BE2C (cell line): ENCODE data around the gene ADPRH.
"Not testable (repeated sequence)": the region's sequence is repeated elsewhere in the genome, so short reads cannot be mapped to it uniquely, and the experiment has no call there.

ENCODE experiments used
- DNase-seq: peaks from one replicate; pipeline ENCODE4 v3.0.0-alpha.2; 2020
- H3K27me3 ChIP-seq: fragments of 250-450 bp; sonication (Bioruptor Pico); 2 replicates; pipeline ENCODE4 v1.5.1; 2020; ENCODE audit warnings: mild to moderate bottlenecking
- H3K36me3 ChIP-seq: fragments of 250-450 bp; sonication (Bioruptor Pico); 2 replicates; pipeline ENCODE4 v1.5.1; 2020; ENCODE audit warnings: mild to moderate bottlenecking
- H3K4me1 ChIP-seq: fragments of 250-450 bp; sonication (Bioruptor Pico); 2 replicates; pipeline ENCODE4 v1.5.1; 2020
- H3K4me3 ChIP-seq: 2 replicates; pipeline ENCODE4 v1.5.1; 2011; ENCODE audit warnings: low read depth, low read length
- H3K9me3 ChIP-seq: fragments of 250-450 bp; sonication (Bioruptor Pico); 2 replicates; pipeline ENCODE4 v1.5.1; 2020
- TF ChIP-seq, protein P1 (sequence below): IDR thresholded peaks from 2 replicates; pipeline ENCODE4 v1.5.1; 2012; ENCODE audit warnings: mild to moderate bottlenecking, low read depth, low read length

The ADPRH gene

DNA sequence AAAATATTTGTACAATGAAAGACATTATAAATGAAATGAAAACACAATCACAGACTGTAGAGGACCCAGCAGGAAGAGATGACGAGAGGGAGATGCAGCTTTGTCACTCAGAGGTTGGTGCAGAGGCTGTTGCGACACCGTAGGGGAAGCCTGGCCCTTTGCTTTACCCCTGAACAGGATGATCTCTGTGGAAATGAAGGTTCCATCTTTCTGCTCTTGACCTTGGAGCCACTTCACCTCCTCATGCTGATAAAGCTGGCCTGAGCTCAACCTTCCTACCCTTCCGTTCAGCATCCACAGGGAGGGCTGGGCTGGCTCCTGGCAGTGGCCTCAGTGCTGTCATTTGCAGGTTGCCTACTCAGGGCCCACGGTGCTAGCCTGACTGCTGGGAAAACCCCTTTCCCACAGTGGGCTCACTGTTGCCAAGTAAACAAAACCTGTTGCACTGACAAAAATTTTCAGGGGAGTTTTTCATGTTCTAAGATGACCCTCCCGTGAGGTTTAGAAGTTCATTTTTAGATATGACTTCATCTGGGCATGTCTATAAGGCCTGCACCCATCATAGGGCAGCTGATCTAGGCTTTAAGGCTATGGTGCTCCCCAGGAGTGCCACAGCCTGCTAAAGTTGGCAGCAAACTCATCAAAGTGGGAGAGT is 16.9 kb upstream of the ADPRH start:
- H3K9me3 ChIP-seq, result no peaks in the 10 kb centered on the region
- no peaks in the 10 kb centered on the region for H3K27me3 ChIP-seq
- H3K36me3 ChIP-seq, result no peaks in the 10 kb centered on the region
- DNase-seq, result no peak
- TF ChIP-seq, protein P1, sequence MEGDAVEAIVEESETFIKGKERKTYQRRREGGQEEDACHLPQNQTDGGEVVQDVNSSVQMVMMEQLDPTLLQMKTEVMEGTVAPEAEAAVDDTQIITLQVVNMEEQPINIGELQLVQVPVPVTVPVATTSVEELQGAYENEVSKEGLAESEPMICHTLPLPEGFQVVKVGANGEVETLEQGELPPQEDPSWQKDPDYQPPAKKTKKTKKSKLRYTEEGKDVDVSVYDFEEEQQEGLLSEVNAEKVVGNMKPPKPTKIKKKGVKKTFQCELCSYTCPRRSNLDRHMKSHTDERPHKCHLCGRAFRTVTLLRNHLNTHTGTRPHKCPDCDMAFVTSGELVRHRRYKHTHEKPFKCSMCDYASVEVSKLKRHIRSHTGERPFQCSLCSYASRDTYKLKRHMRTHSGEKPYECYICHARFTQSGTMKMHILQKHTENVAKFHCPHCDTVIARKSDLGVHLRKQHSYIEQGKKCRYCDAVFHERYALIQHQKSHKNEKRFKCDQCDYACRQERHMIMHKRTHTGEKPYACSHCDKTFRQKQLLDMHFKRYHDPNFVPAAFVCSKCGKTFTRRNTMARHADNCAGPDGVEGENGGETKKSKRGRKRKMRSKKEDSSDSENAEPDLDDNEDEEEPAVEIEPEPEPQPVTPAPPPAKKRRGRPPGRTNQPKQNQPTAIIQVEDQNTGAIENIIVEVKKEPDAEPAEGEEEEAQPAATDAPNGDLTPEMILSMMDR, result no peak
- H3K4me1 ChIP-seq, result no peaks in the 10 kb centered on the region
- H3K4me3 ChIP-seq, result no peak overlapping the region

DNA sequence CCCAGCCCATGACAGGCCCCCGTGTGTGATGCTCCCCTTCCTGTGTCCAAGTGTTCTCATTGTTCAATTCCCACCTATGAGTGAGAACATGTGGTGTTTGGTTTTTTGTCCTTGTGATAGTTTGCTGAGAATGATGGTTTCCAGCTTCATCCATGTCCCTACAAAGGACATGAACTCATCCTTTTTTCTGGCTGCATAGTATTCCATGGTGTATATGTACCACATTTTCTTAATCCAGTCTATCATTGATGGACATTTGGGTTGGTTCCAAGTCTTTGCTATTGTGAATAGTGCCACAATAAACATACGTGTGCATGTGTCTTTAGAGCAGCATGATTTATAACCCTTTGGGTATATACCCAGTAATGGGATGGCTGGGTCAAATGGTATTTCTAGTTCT is 16.0 kb upstream of the ADPRH start:
- not testable (repeated sequence) for DNase-seq, H3K4me1 ChIP-seq, H3K36me3 ChIP-seq, H3K27me3 ChIP-seq, H3K4me3 ChIP-seq, H3K9me3 ChIP-seq

DNA sequence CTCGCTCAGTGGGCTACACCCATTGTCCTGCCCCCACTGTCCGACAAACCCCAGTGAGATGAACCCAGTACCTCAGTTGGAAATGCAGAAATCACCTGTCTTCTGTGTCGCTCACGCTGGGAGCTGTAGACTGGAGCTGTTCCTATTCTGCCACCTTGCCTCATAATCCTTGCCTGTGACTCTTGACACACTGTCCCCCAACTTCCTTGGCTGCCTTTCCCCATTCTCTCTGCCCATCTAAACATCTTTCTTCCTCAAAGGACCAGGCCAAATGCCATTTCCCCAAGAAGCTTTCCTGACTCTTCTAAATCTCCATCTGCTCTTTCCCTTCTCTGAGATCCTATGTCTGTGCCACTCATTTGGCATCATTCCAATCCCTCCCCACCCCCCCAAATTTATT is 10.1 kb upstream of the ADPRH start:
- Histone ChIP-seq H3K9me3 (no peaks in the 10 kb centered on the region), H3K36me3 (no peaks in the 10 kb centered on the region), H3K27me3 (no peaks in the 10 kb centered on the region), H3K4me1 (no peaks in the 10 kb centered on the region), H3K4me3 (no peak overlapping the region)
- TF ChIP-seq, protein P1, result no peak
- DNase-seq, result no peak

DNA sequence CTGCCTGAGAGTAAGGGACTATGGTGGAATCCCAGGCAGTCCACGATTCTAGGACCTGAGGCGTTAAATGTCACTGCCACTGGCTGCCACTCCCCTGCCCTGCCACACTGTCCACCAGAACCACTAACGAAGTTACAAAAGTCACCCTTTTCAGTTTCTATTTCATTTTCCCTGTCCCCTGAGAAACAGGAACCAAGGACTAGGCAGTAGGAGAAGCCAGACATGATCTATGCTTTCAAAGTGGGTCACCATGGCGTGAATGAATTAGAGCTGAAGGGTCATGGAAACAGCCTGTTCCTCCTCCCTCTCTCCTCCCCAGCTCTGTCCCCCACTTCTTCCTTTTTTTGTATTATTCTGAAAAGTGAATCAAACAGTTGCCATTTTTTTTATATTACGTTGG is 9.1 kb upstream of the ADPRH start:
- TF ChIP-seq, protein P1, result no peak
- Histone ChIP-seq H3K4me3 (no peak overlapping the region), H3K9me3 (no peaks in the 10 kb centered on the region), H3K36me3 (no peaks in the 10 kb centered on the region), H3K4me1 (no peaks in the 10 kb centered on the region), H3K27me3 (no peaks in the 10 kb centered on the region)
- no peak for DNase-seq

DNA sequence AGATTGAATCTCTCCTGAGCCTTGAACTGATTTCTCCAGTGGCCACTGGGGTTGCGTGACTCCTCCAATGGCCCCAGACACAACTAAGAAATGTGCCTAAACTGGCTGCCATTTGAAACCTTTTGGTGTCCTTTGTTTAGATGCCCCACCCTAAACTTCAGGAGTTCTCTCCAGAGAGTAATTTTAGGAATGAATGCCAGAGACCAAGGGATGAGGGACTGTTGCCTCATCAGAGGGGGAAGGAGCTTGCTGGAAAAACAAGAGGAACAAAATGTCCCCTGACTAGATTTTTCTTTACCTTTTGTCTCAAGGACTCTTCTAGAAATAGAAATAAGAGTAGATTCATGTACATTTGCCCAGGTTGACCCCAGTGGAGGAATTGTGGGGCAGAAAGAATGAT is 8.1 kb upstream of the ADPRH start:
- H3K27me3 ChIP-seq, result no peaks in the 10 kb centered on the region
- no peaks in the 10 kb centered on the region for H3K4me1 ChIP-seq
- H3K36me3 ChIP-seq, result no peaks in the 10 kb centered on the region
- H3K9me3 ChIP-seq, result no peaks in the 10 kb centered on the region
- DNase-seq, result no peak
- TF ChIP-seq, protein P1, result no peak
- H3K4me3 ChIP-seq, result no peak overlapping the region

DNA sequence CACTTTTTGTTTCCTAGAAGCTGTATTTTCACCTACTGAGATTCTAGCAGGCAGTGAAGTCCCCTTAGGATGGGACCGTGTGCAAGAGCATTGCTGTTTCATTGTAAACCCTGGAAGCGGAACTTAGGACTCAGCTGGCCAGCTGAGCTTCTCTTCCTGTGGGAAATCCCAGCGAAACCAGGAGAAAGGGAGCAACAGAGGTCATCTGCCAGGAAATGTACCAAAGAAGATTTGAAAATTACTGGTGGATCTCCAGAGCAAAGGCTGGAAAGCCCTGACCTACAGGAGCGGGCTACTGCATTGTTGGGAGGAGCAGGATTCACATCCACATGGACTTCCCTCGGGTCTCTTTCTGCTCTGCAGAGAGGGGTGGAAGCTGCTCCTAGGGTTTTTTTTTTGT is 7.6 kb upstream of the ADPRH start:
- H3K9me3 ChIP-seq, result no peaks in the 10 kb centered on the region
- TF ChIP-seq, protein P1, result no peak

DNA sequence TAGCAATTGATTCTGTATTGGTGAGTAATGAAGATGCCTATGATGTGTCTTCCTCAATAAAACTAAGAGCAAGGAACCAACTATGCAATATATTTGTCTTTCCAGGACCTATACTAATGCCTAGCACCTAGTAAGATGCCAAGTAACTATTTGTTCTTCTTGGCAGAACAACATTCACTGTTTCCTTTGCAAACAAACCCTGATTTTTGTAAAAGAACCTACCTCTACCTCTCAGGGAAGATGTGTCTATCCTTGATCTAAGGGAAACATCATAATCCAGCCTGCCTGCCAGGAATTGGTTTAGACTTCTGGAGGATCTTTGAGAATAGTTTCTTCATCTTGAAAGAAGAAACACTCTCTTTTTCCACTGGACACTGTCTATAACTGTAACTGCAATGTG is 3.8 kb upstream of the ADPRH start:
- TF ChIP-seq, protein P1, result no peak
- Histone ChIP-seq H3K4me1 (no peaks in the 10 kb centered on the region), H3K36me3 (no peaks in the 10 kb centered on the region), H3K9me3 (no peaks in the 10 kb centered on the region), H3K27me3 (no peaks in the 10 kb centered on the region), H3K4me3 (no peak overlapping the region)
- no peak for DNase-seq

More for the DNA sequence above, 7.6 kb upstream of the ADPRH start:
- no peak for DNase-seq
- H3K27me3 ChIP-seq, result no peaks in the 10 kb centered on the region
- H3K4me3 ChIP-seq, result no peak overlapping the region
- no peaks in the 10 kb centered on the region for H3K4me1 ChIP-seq
- H3K36me3 ChIP-seq, result no peaks in the 10 kb centered on the region
